MM.1S (cell line): ENCODE measurements around the gene CILP2.

Experiments
- DNase-seq: peaks from one replicate; pipeline ENCODE4 v3.0.0-alpha.2; 2015
- H2AFZ ChIP-seq: fragments of 300-600 bp; sonication (generic); 2 replicates; pipeline ENCODE4 v1.6.0; 2016; ENCODE audit warnings: antibody characterized with exemption, low read length
- H3F3A ChIP-seq: fragments of 300-600 bp; sonication (generic); 2 replicates; pipeline ENCODE4 v1.6.1; 2016; ENCODE audit warnings: mild to moderate bottlenecking, antibody characterized with exemption, low read length, moderate library complexity, mixed read lengths; ENCODE audit not compliant: insufficient read depth
- H3K27ac ChIP-seq: fragments of 300-600 bp; sonication (generic); 2 replicates; pipeline ENCODE4 v1.5.1; 2016; ENCODE audit warnings: mild to moderate bottlenecking, low read length
- H3K27me3 ChIP-seq: fragments of 300-600 bp; sonication (generic); replicated peaks from 2 replicates; pipeline ENCODE4 v1.6.0; 2016; ENCODE audit warnings: low read length; ENCODE audit not compliant: insufficient read depth
- H3K36me3 ChIP-seq: fragments of 300-600 bp; sonication (generic); replicated peaks from 2 replicates; pipeline ENCODE4 v1.6.1; 2016; ENCODE audit warnings: mild to moderate bottlenecking, low read length, mixed read lengths; ENCODE audit not compliant: insufficient read depth
- H3K4me1 ChIP-seq: fragments of 300-600 bp; sonication (generic); 2 replicates; pipeline ENCODE4 v1.6.1; 2016; ENCODE audit warnings: low read length, mixed read lengths
- H3K4me2 ChIP-seq: fragments of 300-600 bp; sonication (generic); 2 replicates; pipeline ENCODE4 v1.6.0; 2016; ENCODE audit warnings: low read depth, low read length
- H3K4me3 ChIP-seq: fragments of 300-600 bp; sonication (generic); 2 replicates; pipeline ENCODE4 v1.5.1; 2016; ENCODE audit warnings: low read length, mixed read lengths
- H3K79me2 ChIP-seq: fragments of 300-600 bp; sonication (generic); 2 replicates; pipeline ENCODE4 v1.6.1; 2016; ENCODE audit warnings: mixed run types, low read length, mixed read lengths
- H3K9ac ChIP-seq: fragments of 300-600 bp; sonication (generic); 2 replicates; pipeline ENCODE4 v1.6.1; 2016; ENCODE audit warnings: low read length, mixed read lengths
- H3K9me2 ChIP-seq: fragments of 300-600 bp; sonication (generic); replicated peaks from 2 replicates; pipeline ENCODE4 v1.6.1; 2016; ENCODE audit warnings: mild to moderate bottlenecking, low read length, mixed read lengths; ENCODE audit not compliant: insufficient read depth
- H3K9me3 ChIP-seq: fragments of 300-600 bp; sonication (generic); replicated peaks from 2 replicates; pipeline ENCODE4 v1.6.1; 2016; ENCODE audit warnings: mild to moderate bottlenecking, low read length, mixed read lengths; ENCODE audit not compliant: insufficient read depth
- H4K20me1 ChIP-seq: fragments of 300-600 bp; sonication (generic); 2 replicates; pipeline ENCODE4 v1.6.1; 2016; ENCODE audit warnings: mild to moderate bottlenecking, low read length, moderate library complexity, mixed read lengths; ENCODE audit not compliant: insufficient read depth
- EZH2 ChIP-seq: fragments of 300-600 bp; sonication (generic); optimal IDR thresholded peaks from 2 replicates; pipeline ENCODE3; 2017; ENCODE audit warnings: low read depth, mild to moderate bottlenecking, antibody characterized with exemption, low read length, mixed read lengths
- EZH2phosphoT487 ChIP-seq: fragments of 300-600 bp; sonication (generic); IDR thresholded peaks from 2 replicates; pipeline ENCODE4 v1.6.1; 2018; ENCODE audit warnings: antibody characterized with exemption, low read length
- TF ChIP-seq, protein P1 (sequence below): fragments of 300-600 bp; sonication (generic); IDR thresholded peaks from 2 replicates; pipeline ENCODE4 v1.5.1; 2016; ENCODE audit warnings: antibody characterized with exemption, low read length, mixed read lengths

Gene CILP2

DNA sequence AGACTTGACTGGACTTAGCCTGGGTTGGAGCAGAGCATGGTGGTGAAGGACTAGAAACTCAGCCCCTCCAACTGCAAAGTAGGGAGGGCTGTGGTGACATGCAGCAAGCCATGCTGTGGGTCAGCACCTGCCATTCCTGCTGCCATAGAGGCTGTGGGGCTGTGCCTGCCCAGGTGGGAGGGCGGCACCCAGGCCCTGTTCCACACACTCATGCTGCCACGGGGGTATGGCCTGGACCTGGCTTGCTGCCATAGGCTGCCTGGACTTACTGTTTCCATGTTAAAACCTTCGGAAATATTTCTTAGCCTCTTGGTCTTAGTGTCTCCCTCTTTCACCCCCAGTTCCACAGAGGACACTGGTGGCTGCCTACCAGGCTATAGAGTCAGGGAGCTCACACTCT, 29.3 kb downstream of the CILP2 start:
- no peaks in the 10 kb centered on the region for H3K4me1 ChIP-seq
- no peak overlapping the region for H3K9ac ChIP-seq
- H3K36me3 ChIP-seq = no peaks in the 10 kb centered on the region
- no peaks in the 10 kb centered on the region for H3F3A ChIP-seq
- H3K4me2 ChIP-seq = no peak overlapping the region
- no peak overlapping the region for H3K27ac ChIP-seq
- no peaks in the 10 kb centered on the region for H3K27me3 ChIP-seq
- TF ChIP-seq EZH2 (no peak), EZH2phosphoT487 (no peak)
- TF ChIP-seq, protein P1, sequence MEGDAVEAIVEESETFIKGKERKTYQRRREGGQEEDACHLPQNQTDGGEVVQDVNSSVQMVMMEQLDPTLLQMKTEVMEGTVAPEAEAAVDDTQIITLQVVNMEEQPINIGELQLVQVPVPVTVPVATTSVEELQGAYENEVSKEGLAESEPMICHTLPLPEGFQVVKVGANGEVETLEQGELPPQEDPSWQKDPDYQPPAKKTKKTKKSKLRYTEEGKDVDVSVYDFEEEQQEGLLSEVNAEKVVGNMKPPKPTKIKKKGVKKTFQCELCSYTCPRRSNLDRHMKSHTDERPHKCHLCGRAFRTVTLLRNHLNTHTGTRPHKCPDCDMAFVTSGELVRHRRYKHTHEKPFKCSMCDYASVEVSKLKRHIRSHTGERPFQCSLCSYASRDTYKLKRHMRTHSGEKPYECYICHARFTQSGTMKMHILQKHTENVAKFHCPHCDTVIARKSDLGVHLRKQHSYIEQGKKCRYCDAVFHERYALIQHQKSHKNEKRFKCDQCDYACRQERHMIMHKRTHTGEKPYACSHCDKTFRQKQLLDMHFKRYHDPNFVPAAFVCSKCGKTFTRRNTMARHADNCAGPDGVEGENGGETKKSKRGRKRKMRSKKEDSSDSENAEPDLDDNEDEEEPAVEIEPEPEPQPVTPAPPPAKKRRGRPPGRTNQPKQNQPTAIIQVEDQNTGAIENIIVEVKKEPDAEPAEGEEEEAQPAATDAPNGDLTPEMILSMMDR = no peak
- H4K20me1 ChIP-seq = no peaks in the 10 kb centered on the region
- no peak overlapping the region for H3K4me3 ChIP-seq
- H3K79me2 ChIP-seq = no peaks in the 10 kb centered on the region
- no peak overlapping the region for H2AFZ ChIP-seq
- H3K9me3 ChIP-seq = no peaks in the 10 kb centered on the region
- DNase-seq = no peak
- H3K9me2 ChIP-seq = no peaks in the 10 kb centered on the region

DNA sequence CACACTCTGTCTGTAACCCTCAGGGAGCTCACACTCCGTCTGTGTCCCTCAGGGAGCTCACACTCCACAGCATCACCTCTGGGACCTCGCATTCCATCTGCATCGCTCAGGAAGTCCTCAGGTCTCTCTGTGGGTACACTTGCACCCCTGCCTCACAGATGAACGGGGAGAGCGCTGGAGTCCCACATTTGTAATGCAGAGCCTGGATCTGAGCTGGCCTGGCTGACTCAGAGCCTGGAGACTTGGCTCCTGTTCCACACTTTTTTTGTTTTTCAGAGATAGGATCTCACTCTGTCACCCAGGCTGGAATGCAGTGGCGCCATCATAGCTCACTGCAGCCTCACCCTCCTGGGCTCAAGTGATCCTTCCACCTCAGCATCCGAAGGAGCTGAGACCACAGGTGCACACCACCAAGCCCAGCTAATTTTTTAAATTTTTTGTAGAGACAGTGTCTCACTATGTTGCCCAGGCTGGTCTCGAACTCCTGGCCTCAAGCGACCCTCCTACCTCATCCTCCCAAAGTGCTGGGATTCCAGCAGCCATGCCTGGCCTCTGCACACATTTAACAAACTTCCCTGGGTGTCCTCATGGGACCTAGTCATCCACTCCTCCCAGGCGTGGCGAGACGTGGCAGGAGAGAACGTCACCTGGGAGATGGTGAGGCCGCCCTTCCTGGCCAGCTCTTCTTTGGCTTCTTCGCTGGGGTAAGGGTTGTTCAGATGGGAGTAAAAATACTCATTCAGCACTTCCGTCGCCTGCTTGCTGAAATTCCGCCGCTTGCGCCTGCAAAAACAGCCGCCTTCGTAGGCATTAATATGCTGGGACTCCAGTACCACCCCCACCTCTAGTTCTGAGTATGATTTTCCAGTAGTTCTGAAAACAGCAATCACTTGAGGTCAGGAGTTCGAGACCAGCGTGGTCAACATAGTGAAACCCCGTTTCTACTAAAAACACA, 31.0 kb downstream of the CILP2 start:
- H3K9ac ChIP-seq = no peak overlapping the region
- H3K4me3 ChIP-seq = no peak overlapping the region
- H3K9me3 ChIP-seq = no peaks in the 10 kb centered on the region
- no peaks in the 10 kb centered on the region for H4K20me1 ChIP-seq
- DNase-seq = no peak
- no peaks in the 10 kb centered on the region for H3K4me1 ChIP-seq
- no peak overlapping the region for H3K4me2 ChIP-seq
- H3K27ac ChIP-seq = no peak overlapping the region
- TF ChIP-seq EZH2phosphoT487 (no peak), EZH2 (no peak)
- TF ChIP-seq, protein P1 = no peak
- H2AFZ ChIP-seq = no peak overlapping the region
- no peaks in the 10 kb centered on the region for H3K36me3 ChIP-seq
- no peaks in the 10 kb centered on the region for H3K79me2 ChIP-seq
- H3K9me2 ChIP-seq = no peaks in the 10 kb centered on the region
- no peaks in the 10 kb centered on the region; the same call in 1 of the 2 replicates for H3K27me3 ChIP-seq
- H3F3A ChIP-seq = no peaks in the 10 kb centered on the region

DNA sequence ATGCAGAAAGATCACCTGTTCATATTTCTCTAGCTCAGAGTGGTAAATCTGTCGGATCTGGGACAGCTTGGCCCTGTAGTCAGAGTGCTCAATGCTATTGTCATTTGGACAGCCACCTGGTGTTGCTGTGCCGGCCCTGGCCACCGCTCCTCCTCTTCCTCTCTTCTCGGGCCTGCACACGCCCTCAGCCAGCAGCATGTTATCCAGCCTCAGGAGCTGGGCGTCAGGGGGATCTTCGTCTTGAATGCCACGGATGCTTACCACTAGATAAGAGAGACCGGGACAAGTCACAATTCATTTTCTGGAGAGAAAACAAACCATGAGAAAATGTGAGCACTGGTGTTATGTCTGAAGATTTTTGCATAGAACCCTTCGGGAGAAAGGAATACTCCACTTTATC, 32.5 kb downstream of the CILP2 start:
- H3K27ac ChIP-seq = no peak overlapping the region
- H3K9me2 ChIP-seq = no peaks in the 10 kb centered on the region
- no peaks in the 10 kb centered on the region; the same call in 1 of the 2 replicates for H3K27me3 ChIP-seq
- H2AFZ ChIP-seq = no peak overlapping the region
- no peak overlapping the region for H3K9ac ChIP-seq
- no peaks in the 10 kb centered on the region for H3K36me3 ChIP-seq
- H3K79me2 ChIP-seq = no peaks in the 10 kb centered on the region
- DNase-seq = no peak
- no peak for TF ChIP-seq EZH2phosphoT487
- TF ChIP-seq, protein P1 = no peak
- no peak for TF ChIP-seq EZH2
- H3K4me2 ChIP-seq = 0 out of 2 replicates have a peak overlapping the region, but pooled peaks have one; percentile 27
- no peaks in the 10 kb centered on the region for H4K20me1 ChIP-seq
- no peaks in the 10 kb centered on the region for H3F3A ChIP-seq
- no peak overlapping the region for H3K4me3 ChIP-seq
- H3K4me1 ChIP-seq = no peaks in the 10 kb centered on the region
- no peaks in the 10 kb centered on the region for H3K9me3 ChIP-seq
